ENCODE results near the gene ADRA2B.

Gene ADRA2B

GRCh38 chr2:96145848-96146152 is 29.4 kb upstream of the ADRA2B start:
- H3K9ac ChIP-seq (ENCODE audit: low read depth, low read length, poor library complexity, severe bottlenecking) = peak overlapping the region; percentile 94
- peaks cover 31% of the 10 kb centered on the region for H3K79me2 ChIP-seq (ENCODE audit: insufficient read depth, low read length)
- H3K4me2 ChIP-seq (ENCODE audit: low read depth, low read length, poor library complexity, severe bottlenecking) = peak overlapping the region; percentile 85
- peaks cover 17% of the 10 kb centered on the region for H4K20me1 ChIP-seq (ENCODE audit: insufficient read depth, low read length, poor library complexity, severe bottlenecking)
- TF ChIP-seq EZH2phosphoT487 (IDR thresholded peaks at IDR 0.05; ENCODE audit: borderline replicate concordance) (no peak), CTCF (conservative IDR thresholded peaks at IDR 0.05; ENCODE audit: low read length) (no peak)
- H3F3A ChIP-seq (ENCODE audit: low read depth) = no peaks in the 10 kb centered on the region
- peaks cover 54% of the 10 kb centered on the region for H3K4me1 ChIP-seq (ENCODE audit: insufficient read depth, low read length, poor library complexity, severe bottlenecking)
- no peaks in the 10 kb centered on the region for H3K9me2 ChIP-seq (replicated peaks; ENCODE audit: low read depth, low read length)
- peak overlapping the region; percentile 99 for H3K4me3 ChIP-seq (ENCODE audit: low read length, poor library complexity, severe bottlenecking)
- no peaks in the 10 kb centered on the region for H3K36me3 ChIP-seq (ENCODE audit: insufficient read depth, low read length)
- H3K27me3 ChIP-seq (ENCODE audit: insufficient read depth, low read length, poor library complexity, severe bottlenecking) = no peaks in the 10 kb centered on the region
- no peaks in the 10 kb centered on the region for H3K9me3 ChIP-seq (ENCODE audit: insufficient read depth, low read depth, low read length)
- no peak overlapping the region for H2AFZ ChIP-seq (ENCODE audit: low read length)

GRCh38 chr2:96145036-96145847 is 28.9 kb upstream of the ADRA2B start, which contains the start of gene DUSP2:
DUSP2 (minus strand) TSS chr2:96145440; CDS start chr2:96145354, 86 bp downstream.
- Histone ChIP-seq H3K9ac (ENCODE audit: low read depth, low read length, poor library complexity, severe bottlenecking) (peak within 1 kb of the TSS; percentile 94), H3K36me3 (ENCODE audit: insufficient read depth, low read length) (no peaks in the 10 kb centered on the region), H3K4me3 (ENCODE audit: low read length, poor library complexity, severe bottlenecking) (peak within 1 kb of the TSS; percentile 99), H4K20me1 (ENCODE audit: insufficient read depth, low read length, poor library complexity, severe bottlenecking) (peaks cover 17% of the 10 kb centered on the region), H3K4me1 (ENCODE audit: insufficient read depth, low read length, poor library complexity, severe bottlenecking) (peaks cover 54% of the 10 kb centered on the region), H3K27me3 (ENCODE audit: insufficient read depth, low read length, poor library complexity, severe bottlenecking) (no peaks in the 10 kb centered on the region), H3K9me3 (ENCODE audit: insufficient read depth, low read depth, low read length) (no peaks in the 10 kb centered on the region), H3K9me2 (replicated peaks; ENCODE audit: low read depth, low read length) (no peaks in the 10 kb centered on the region), H3K79me2 (ENCODE audit: insufficient read depth, low read length) (peaks cover 31% of the 10 kb centered on the region), H3K4me2 (ENCODE audit: low read depth, low read length, poor library complexity, severe bottlenecking) (peak within 1 kb of the TSS; percentile 85), H2AFZ (ENCODE audit: low read length) (peak within 1 kb of the TSS; percentile 64; the same call in 1 of the 2 replicates), H3F3A (ENCODE audit: low read depth) (no peaks in the 10 kb centered on the region)
- TF ChIP-seq CTCF (conservative IDR thresholded peaks at IDR 0.05; ENCODE audit: low read length) (no peak), EZH2phosphoT487 (IDR thresholded peaks at IDR 0.05; ENCODE audit: borderline replicate concordance) (no peak)

- peak overlapping the region; percentile 64; the same call in 1 of the 2 replicates for H2AFZ ChIP-seq (ENCODE audit: low read length)
Measured at GRCh38 chr2:96144481-96145035, 28.2 kb upstream of the ADRA2B start.

More at GRCh38 chr2:96144481-96145035, 28.2 kb upstream of the ADRA2B start:
- Histone ChIP-seq H3F3A (ENCODE audit: low read depth) (no peaks in the 10 kb centered on the region), H3K4me2 (ENCODE audit: low read depth, low read length, poor library complexity, severe bottlenecking) (peak overlapping the region; percentile 85), H3K27me3 (ENCODE audit: insufficient read depth, low read length, poor library complexity, severe bottlenecking) (no peaks in the 10 kb centered on the region), H3K4me3 (ENCODE audit: low read length, poor library complexity, severe bottlenecking) (peak overlapping the region; percentile 99), H3K9me3 (ENCODE audit: insufficient read depth, low read depth, low read length) (no peaks in the 10 kb centered on the region), H3K4me1 (ENCODE audit: insufficient read depth, low read length, poor library complexity, severe bottlenecking) (peaks cover 54% of the 10 kb centered on the region), H4K20me1 (ENCODE audit: insufficient read depth, low read length, poor library complexity, severe bottlenecking) (peaks cover 17% of the 10 kb centered on the region), H3K9me2 (replicated peaks; ENCODE audit: low read depth, low read length) (no peaks in the 10 kb centered on the region), H3K79me2 (ENCODE audit: insufficient read depth, low read length) (peaks cover 31% of the 10 kb centered on the region), H3K9ac (ENCODE audit: low read depth, low read length, poor library complexity, severe bottlenecking) (peak overlapping the region; percentile 94), H3K36me3 (ENCODE audit: insufficient read depth, low read length) (no peaks in the 10 kb centered on the region)
- no peak for TF ChIP-seq CTCF (conservative IDR thresholded peaks at IDR 0.05; ENCODE audit: low read length)
- no peak for TF ChIP-seq EZH2phosphoT487 (IDR thresholded peaks at IDR 0.05; ENCODE audit: borderline replicate concordance)
